HepG2 (cell line): ENCODE measurements around the gene BIRC5. TPM values are rescaled to one million over a fixed set of nuclear protein-coding genes. Genes with fewer than 3 reads are reported as not detected.

Experiments used
- ADNP ChIP-seq: sonication (generic); formaldehyde crosslinking; IDR thresholded peaks from 2 replicates; pipeline ENCODE4 v1.4.0; 2020; ENCODE audit warnings: missing genetic modification reagents
- HIC2 ChIP-seq: sonication (generic); formaldehyde crosslinking; IDR thresholded peaks from 2 replicates; pipeline ENCODE4 v1.9.0; 2022; ENCODE audit warnings: low read depth, missing genetic modification reagents
- NPAS2 ChIP-seq: sonication (generic); formaldehyde crosslinking; IDR thresholded peaks from 2 replicates; pipeline ENCODE4 v1.8.0; 2022; ENCODE audit warnings: mild to moderate bottlenecking, missing genetic modification reagents, borderline replicate concordance
- RAD21 ChIP-seq: fragments of 450-650 bp; formaldehyde crosslinking; IDR thresholded peaks from 2 replicates; pipeline ENCODE4 v1.5.0; 2020; ENCODE audit warnings: mild to moderate bottlenecking
- RXRA ChIP-seq: sonication (generic); formaldehyde crosslinking; IDR thresholded peaks from 2 replicates; pipeline ENCODE4 v1.5.1; 2020; ENCODE audit warnings: missing genetic modification reagents
- SOX5 ChIP-seq: IDR thresholded peaks from 2 replicates; pipeline ENCODE4 v1.6.1; 2016; ENCODE audit warnings: borderline replicate concordance
- SYNCRIP ChIP-seq: fragments of 200-400 bp; formaldehyde crosslinking; IDR thresholded peaks from 2 replicates; pipeline ENCODE4 v1.6.1; 2018; ENCODE audit warnings: mild to moderate bottlenecking, low read depth, low read length; ENCODE audit not compliant: insufficient read depth
- TRIM24 ChIP-seq: sonication (generic); formaldehyde crosslinking; IDR thresholded peaks from 2 replicates; pipeline ENCODE4 v1.8.0; 2022; ENCODE audit warnings: mild to moderate bottlenecking, missing genetic modification reagents
- ZFP36L1 ChIP-seq: sonication (generic); formaldehyde crosslinking; IDR thresholded peaks from 2 replicates; pipeline ENCODE4 v1.8.0; 2022; ENCODE audit warnings: mild to moderate bottlenecking, missing genetic modification reagents, moderate library complexity
- ZNF318 ChIP-seq: sonication (generic); formaldehyde crosslinking; IDR thresholded peaks from 2 replicates; pipeline ENCODE4 v1.4.0; 2020; ENCODE audit warnings: mild to moderate bottlenecking, missing genetic modification reagents
- ZNF503 ChIP-seq: sonication (generic); formaldehyde crosslinking; IDR thresholded peaks from 2 replicates; pipeline ENCODE4 v1.4.0; 2020; ENCODE audit warnings: missing genetic modification reagents
- ZNF546 ChIP-seq: sonication (generic); formaldehyde crosslinking; conservative IDR thresholded peaks from 2 replicates; pipeline ENCODE4 v1.8.1; 2023; ENCODE audit warnings: mild to moderate bottlenecking, missing genetic modification reagents
- ZNF660 ChIP-seq: sonication (generic); formaldehyde crosslinking; IDR thresholded peaks from 2 replicates; pipeline ENCODE4 v1.5.1; 2020; ENCODE audit warnings: mild to moderate bottlenecking, low read depth, missing genetic modification reagents, borderline replicate concordance
- ZNF772 ChIP-seq: sonication (generic); formaldehyde crosslinking; IDR thresholded peaks from 2 replicates; pipeline ENCODE4 v1.5.0; 2020; ENCODE audit warnings: mild to moderate bottlenecking, missing genetic modification reagents
- ZNF878 ChIP-seq: sonication (generic); formaldehyde crosslinking; IDR thresholded peaks from 2 replicates; pipeline ENCODE4 v1.8.1; 2023; ENCODE audit warnings: mild to moderate bottlenecking, missing genetic modification reagents, moderate library complexity
- ZSCAN29 ChIP-seq: sonication (generic); formaldehyde crosslinking; conservative IDR thresholded peaks from 2 replicates; pipeline ENCODE4 v1.4.0; 2020; ENCODE audit warnings: mild to moderate bottlenecking, missing genetic modification reagents
- polyA plus RNA-seq, 8 experiments: library from polyadenylated mRNA; depleted of rRNA in 3 of 8; stranded (reverse) in 7 of 8; unstranded in 1 of 8; fragments of >200 nt; fragmentation: Illumina TruSeq in 4 of 8; extraction: Trizol in 4 of 8; gene quantifications; 2 replicates each; pipeline versions ENCODE4 v1.2.1 to v1.2.3, GENCODE V29; 2011 to 2016; ENCODE audit warnings: low read depth in 4 of 8, missing spikeins in 1 of 8, mixed read lengths in 1 of 8; ENCODE audit not compliant: insufficient read depth in 1 of 8
- total RNA-seq, 5 experiments: library from RNA; depleted of rRNA; stranded (reverse); fragments of >200 nt; fragmentation: Illumina TruSeq; extraction: Trizol; gene quantifications; 2 replicates each; pipeline ENCODE4 v1.2.3, GENCODE V29; 2016; ENCODE audit warnings: low read depth in 1 of 5

BIRC5 gene
- total and polyA plus RNA-seq, 2 of the 13 experiments (the other 11 are each of a cell fraction or from before 2014, with no cell fraction given), result 30.3 to 135 TPM

GRCh38 chr17:78263063-78263735, 49.1 kb downstream of the BIRC5 start (continued):
- TF ChIP-seq ZNF878 (CRISPR knock-in tag) (no peak), RXRA (CRISPR knock-in tag) (peak; percentile 89), ZFP36L1 (CRISPR knock-in tag) (no peak), TRIM24 (0 out of 2 replicates have a peak, but pooled peaks have one; percentile 44), ZNF772 (CRISPR knock-in tag) (0 out of 2 replicates have a peak, but pooled peaks have one; percentile 38), ZNF546 (CRISPR knock-in tag) (no peak), SOX5 (CRISPR knock-in tag) (peak; percentile 64), HIC2 (CRISPR knock-in tag) (peak; percentile 65; the same call in 1 of the 2 replicates), ZNF660 (CRISPR knock-in tag) (no peak), NPAS2 (CRISPR knock-in tag) (no peak), ADNP (no peak), SYNCRIP (no peak), RAD21 (CRISPR knock-in tag) (no peak), ZSCAN29 (no peak; the same call in 1 of the 2 replicates), ZNF318 (no peak), ZNF503 (CRISPR knock-in tag) (no peak)
